Uterus (tissue), 2 donors: ENCODE data around the gene MCL1.

Experiments
- CTCF ChIP-seq, 4 experiments: fragments of 200-600 bp in 2 of 4; fragments of 450-650 bp in 2 of 4; sonication (generic) in 2 of 4; IDR thresholded peaks; one replicate each; pipeline ENCODE4 v1.5.1; 2016 to 2019; ENCODE audit warnings: antibody characterized with exemption in 4 of 4, mild to moderate bottlenecking in 2 of 4, moderate library complexity in 1 of 4
- POLR2A ChIP-seq, 2 donors: fragments of 450-650 bp; IDR thresholded peaks; one replicate each; pipeline ENCODE4 v1.6.1; 2016; ENCODE audit warnings: antibody characterized with exemption in 2 of 2, mild to moderate bottlenecking in 1 of 2, moderate library complexity in 1 of 2

GRCh38 chr1:150544204-150544603, 35.2 kb downstream of the MCL1 start:
- no peak for TF ChIP-seq CTCF (IDR thresholded peaks at IDR 0.05)
- no peak for TF ChIP-seq POLR2A (IDR thresholded peaks at IDR 0.05)
